Fibroblast of skin of scalp (primary cell): ENCODE measurements around the gene LPAR3.

Experiments used
- DNase-seq: peaks from one replicate; pipeline ENCODE4 v3.0.0-alpha.2; 2013

Gene LPAR3

GRCh38 chr1:84773195-84773594 lies 119.8 kb downstream of the LPAR3 start:
- no peak for DNase-seq

- peak; percentile 75 for DNase-seq
Measured at GRCh38 chr1:84772428-84772943, 120.5 kb downstream of the LPAR3 start.

GRCh38 chr1:84771895-84772294 lies 121.1 kb downstream of the LPAR3 start:
- no peak for DNase-seq

- DNase-seq, result no peak
Measured at GRCh38 chr1:84770481-84770880, 122.5 kb downstream of the LPAR3 start.

- no peak for DNase-seq
Measured at GRCh38 chr1:84769636-84770035, 123.4 kb downstream of the LPAR3 start.

- DNase-seq, result no peak
Measured at GRCh38 chr1:84768634-84769033, 124.4 kb downstream of the LPAR3 start.

GRCh38 chr1:84763912-84764680 lies 128.9 kb downstream of the LPAR3 start:
- DNase-seq, result no peak

GRCh38 chr1:84762664-84763063 lies 130.3 kb downstream of the LPAR3 start:
- no peak for DNase-seq
